Endothelial cell of umbilical vein (primary cell): ENCODE measurements around the gene ELL2.

Source experiments
- EZH2 ChIP-seq: IDR thresholded peaks from 2 replicates; pipeline ENCODE4 v1.6.1; 2012; ENCODE audit warnings: borderline replicate concordance, low read depth, mild to moderate bottlenecking, moderate library complexity, low read length, inconsistent platforms; ENCODE audit not compliant: severe bottlenecking
- POLR2A ChIP-seq: IDR thresholded peaks from 2 replicates; pipeline ENCODE4 v1.6.1; 2012; ENCODE audit warnings: low read depth, mild to moderate bottlenecking, control low read depth, low read length
- POLR2AphosphoS5 ChIP-seq: IDR thresholded peaks from 2 replicates; pipeline ENCODE4 v1.6.1; 2012; ENCODE audit warnings: low read depth, mild to moderate bottlenecking, control low read depth, low read length, moderate library complexity; ENCODE audit not compliant: insufficient read depth
- TF ChIP-seq, protein P1 (sequence below), 2 donors: IDR thresholded peaks; 1 replicate in 1 of 2; 2 replicates in 1 of 2; pipeline ENCODE4 v1.5.1; 2011; ENCODE audit warnings: low read length in 2 of 2, mild to moderate bottlenecking in 2 of 2, moderate library complexity in 2 of 2, control low read depth in 1 of 2, inconsistent platforms in 1 of 2, low read depth in 1 of 2; ENCODE audit not compliant: insufficient read depth in 1 of 2; ENCODE audit errors: extremely low read depth in 1 of 2

- TF ChIP-seq, protein P1, sequence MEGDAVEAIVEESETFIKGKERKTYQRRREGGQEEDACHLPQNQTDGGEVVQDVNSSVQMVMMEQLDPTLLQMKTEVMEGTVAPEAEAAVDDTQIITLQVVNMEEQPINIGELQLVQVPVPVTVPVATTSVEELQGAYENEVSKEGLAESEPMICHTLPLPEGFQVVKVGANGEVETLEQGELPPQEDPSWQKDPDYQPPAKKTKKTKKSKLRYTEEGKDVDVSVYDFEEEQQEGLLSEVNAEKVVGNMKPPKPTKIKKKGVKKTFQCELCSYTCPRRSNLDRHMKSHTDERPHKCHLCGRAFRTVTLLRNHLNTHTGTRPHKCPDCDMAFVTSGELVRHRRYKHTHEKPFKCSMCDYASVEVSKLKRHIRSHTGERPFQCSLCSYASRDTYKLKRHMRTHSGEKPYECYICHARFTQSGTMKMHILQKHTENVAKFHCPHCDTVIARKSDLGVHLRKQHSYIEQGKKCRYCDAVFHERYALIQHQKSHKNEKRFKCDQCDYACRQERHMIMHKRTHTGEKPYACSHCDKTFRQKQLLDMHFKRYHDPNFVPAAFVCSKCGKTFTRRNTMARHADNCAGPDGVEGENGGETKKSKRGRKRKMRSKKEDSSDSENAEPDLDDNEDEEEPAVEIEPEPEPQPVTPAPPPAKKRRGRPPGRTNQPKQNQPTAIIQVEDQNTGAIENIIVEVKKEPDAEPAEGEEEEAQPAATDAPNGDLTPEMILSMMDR (IDR thresholded peaks at IDR 0.05; ENCODE audit: extremely low read depth in 1 of 2, insufficient read depth in 1 of 2, low read depth in 1 of 2, low read length in 2 of 2), result no peak
- TF ChIP-seq POLR2A (no peak), POLR2AphosphoS5 (no peak), EZH2 (no peak)
These were observed 51.1 kb downstream of the ELL2 start for GRCh38 chr5:95910521-95910920.
